Inflammatory macrophage treated with lipopolysaccharide for 1 hour (primary cell): ENCODE results near the gene SMC4.

Experiments
- DNase-seq, 2 donors: peaks; one replicate each; pipeline ENCODE4 v3.0.0-alpha.2; 2020 to 2022

Gene SMC4

DNA sequence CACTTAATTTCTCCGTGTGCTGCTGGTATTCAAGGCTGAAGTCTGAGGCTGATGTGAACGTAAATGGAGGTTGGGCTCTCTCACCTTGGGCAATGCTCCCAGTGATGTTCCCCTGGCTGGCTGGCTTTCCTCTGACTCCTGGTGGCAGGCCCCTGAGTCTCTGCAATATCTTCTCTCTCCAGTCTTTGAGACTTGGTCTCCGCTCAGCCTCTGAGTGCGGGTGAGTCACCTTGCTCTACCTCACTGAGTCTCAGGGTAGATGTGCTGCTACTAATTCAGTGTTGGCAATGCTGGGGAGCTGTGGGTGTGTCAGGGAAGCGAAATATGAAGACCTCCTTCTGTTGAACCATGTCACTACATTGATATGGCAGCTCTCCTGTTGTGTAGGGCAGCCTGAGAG, 81.5 kb downstream of the SMC4 start:
- no peak for DNase-seq

DNA sequence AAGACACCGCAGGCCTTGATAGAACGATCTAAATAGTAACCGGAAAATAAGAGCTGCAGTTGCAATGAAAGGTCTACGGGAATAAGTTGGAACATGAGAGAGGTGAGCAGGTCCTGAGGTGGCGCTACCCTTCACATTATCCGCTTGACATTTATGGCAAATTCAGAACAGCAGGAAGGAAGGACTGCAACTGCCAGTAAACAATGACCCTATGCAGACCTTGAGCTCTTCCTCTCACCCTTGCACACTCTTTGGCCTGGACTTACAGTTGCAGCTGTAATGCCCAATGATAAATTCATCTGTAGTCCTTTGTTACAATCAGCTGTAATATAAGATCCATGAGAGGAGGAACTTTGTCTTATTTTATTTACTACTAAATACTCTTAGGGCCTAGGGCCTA, 82.4 kb downstream of the SMC4 start:
- DNase-seq, result no peak

- DNase-seq, result no peak
Measured at GRCh38 chr3:160482796-160483195, 83.3 kb downstream of the SMC4 start.
